Transverse colon (tissue), 4 donors: ENCODE data around the gene TXNRD1. TPM values are rescaled to one million over a fixed set of nuclear protein-coding genes. Genes with fewer than 3 reads are reported as not detected.

Experiments
- DNase-seq: peaks from one replicate; pipeline ENCODE4 v3.0.0-alpha.2; 2019
- H3K27ac ChIP-seq, 4 donors: fragments of 200-600 bp; sonication (generic); 2 replicates each; pipeline ENCODE4 v1.5.1; 2016 to 2018; ENCODE audit warnings: inconsistent platforms in 4 of 4
- H3K27me3 ChIP-seq: fragments of 200-600 bp; sonication (generic); 2 replicates; pipeline ENCODE4 v1.5.1; 2017; ENCODE audit warnings: inconsistent platforms
- H3K36me3 ChIP-seq, 4 donors: fragments of 200-600 bp; sonication (generic); 2 replicates each; pipeline ENCODE4 v1.5.1; 2017 to 2019; ENCODE audit warnings: inconsistent platforms in 4 of 4
- H3K4me1 ChIP-seq, 4 donors: fragments of 200-600 bp; sonication (generic); 2 replicates each; pipeline ENCODE4 v1.5.1; 2017 to 2020; ENCODE audit warnings: inconsistent platforms in 4 of 4
- H3K4me3 ChIP-seq, 4 donors: fragments of 200-600 bp; sonication (generic); 1 replicate in 1 of 4; 2 replicates in 3 of 4; pipeline versions ENCODE4 v1.5.1 to v1.6.1; 2017 to 2019; ENCODE audit warnings: inconsistent platforms in 4 of 4
- H3K9me3 ChIP-seq, 2 donors: fragments of 200-600 bp; sonication (generic); 2 replicates each; pipeline ENCODE4 v1.5.1; 2017 to 2019; ENCODE audit warnings: inconsistent platforms in 2 of 2
- CTCF ChIP-seq, 5 experiments: fragments of 200-600 bp in 3 of 5; fragments of 450-650 bp in 2 of 5; sonication (generic) in 3 of 5; IDR thresholded peaks; 1 replicate in 2 of 5; 2 replicates in 3 of 5; pipeline ENCODE4 v1.5.1; 2016 to 2017; ENCODE audit warnings: antibody characterized with exemption in 5 of 5, inconsistent platforms in 3 of 5, mild to moderate bottlenecking in 2 of 5, moderate library complexity in 1 of 5
- EP300 ChIP-seq: sonication (generic); formaldehyde crosslinking; IDR thresholded peaks from one replicate; pipeline ENCODE4 v1.6.1; 2017; ENCODE audit warnings: antibody characterized with exemption, low read depth
- POLR2A ChIP-seq: fragments of 450-650 bp; IDR thresholded peaks from one replicate; pipeline ENCODE4 v1.6.1; 2016; ENCODE audit warnings: antibody characterized with exemption, mild to moderate bottlenecking, moderate library complexity
- POLR2AphosphoS5 ChIP-seq, 3 donors: sonication (generic); formaldehyde crosslinking; IDR thresholded peaks; one replicate each; pipeline ENCODE4 v1.6.1; 2016; ENCODE audit warnings: antibody characterized with exemption in 3 of 3
- WGBS, 2 donors: methylation state at CpG; one replicate each; pipeline ENCODE4 v1.1.5; 2018; ENCODE audit warnings: low coverage in 1 of 2; 5-methylcytosine and 5-hydroxymethylcytosine counted together
- in situ Hi-C, 4 donors: fragments of 200-750 bp; cut with MboI; loops; one replicate each; pipeline versions ENCODE4 v1.15.0 to v1.15.1; 2017; ENCODE audit warnings: low sequenced_read_pairs in 3 of 4, low pct_ligation_motif_present in 1 of 4, low pct_unique_long_range_greater_than_20kb in 1 of 4
- intact Hi-C: fragments of 100-400 bp; cut with DNase I; formaldehyde crosslinking; loops from one replicate; pipeline ENCODE4 v1.15.1; 2023; ENCODE audit warnings: low total_unique reads
- total RNA-seq, 4 donors: library from RNA; depleted of rRNA; stranded (reverse); fragments of >200 nt; gene quantifications; one replicate each; pipeline ENCODE4 v1.1.0, GENCODE V29; 2016

TXNRD1 gene
- total RNA-seq, 4 donors from 2014 or later = 72.9 to 127 (median 122) TPM

- no peak for DNase-seq
- Histone ChIP-seq H3K36me3 (no peaks in the 10 kb centered on the region), H3K4me3 (no peak overlapping the region), H3K27me3 (no peaks in the 10 kb centered on the region), H3K4me1 (peaks cover 10 to 29% (median 11%) of the 10 kb centered on the region in 4 donors), H3K27ac (peak overlapping the region; percentile 71 to 88 (median 78)), H3K9me3 (no peaks in the 10 kb centered on the region)
- intact Hi-C loops (no loop called here), in situ Hi-C loops (no loop called here)
- TF ChIP-seq CTCF (IDR thresholded peaks at IDR 0.05) (no peak), POLR2AphosphoS5 (IDR thresholded peaks at IDR 0.05) (no peak), EP300 (no peak), POLR2A (no peak)
- WGBS, 2 donors = 20 to 43% methylated on average over 1 to 4 of the region's 4 CpGs
These were observed 34.3 kb upstream of the TXNRD1 start for GRCh38 chr12:104181313-104181712.

- no peaks in the 10 kb centered on the region for H3K36me3 ChIP-seq
- H3K4me3 ChIP-seq = no peak overlapping the region
- peaks cover 8 to 24% (median 11%) of the 10 kb centered on the region in 4 donors for H3K4me1 ChIP-seq
- H3K9me3 ChIP-seq = no peaks in the 10 kb centered on the region
- H3K27ac ChIP-seq = peak overlapping the region; percentile 71 to 88 (median 78)
- no peaks in the 10 kb centered on the region for H3K27me3 ChIP-seq
- intact Hi-C loops = no loop called here
- peak; percentile 70 for DNase-seq
- in situ Hi-C loops = no loop called here
- 62% methylated on average over 4 of the region's 4 CpGs; no CpG with 5 or more reads in 1 of the 2 donors for WGBS, 2 donors
- TF ChIP-seq POLR2AphosphoS5 (IDR thresholded peaks at IDR 0.05) (peak; percentile 63 to 87 (median 86)), POLR2A (no peak), EP300 (peak; percentile 72)
These were observed 33.4 kb upstream of the TXNRD1 start for GRCh38 chr12:104182144-104182543.

- TF ChIP-seq POLR2A (no peak), CTCF (IDR thresholded peaks at IDR 0.05) (no peak), POLR2AphosphoS5 (IDR thresholded peaks at IDR 0.05) (no peak), EP300 (no peak)
- intact Hi-C loops = no loop called here
- Histone ChIP-seq H3K36me3 (no peaks in the 10 kb centered on the region), H3K4me3 (no peak overlapping the region), H3K4me1 (peaks cover 6 to 20% (median 11%) of the 10 kb centered on the region in 4 donors), H3K27ac (peak overlapping the region; percentile 71 to 88 (median 78)), H3K9me3 (no peaks in the 10 kb centered on the region), H3K27me3 (no peaks in the 10 kb centered on the region)
- in situ Hi-C loops = no loop called here
- 74 to 94% methylated on average over 3 to 5 of the region's 5 CpGs for WGBS, 2 donors
- no peak for DNase-seq
These were observed 32.8 kb upstream of the TXNRD1 start for GRCh38 chr12:104182621-104183378.

GRCh38 chr12:104183443-104183842 is 32.1 kb upstream of the TXNRD1 start:
- WGBS, 2 donors = 40 to 86% methylated on average over 1 to 3 of the region's 3 CpGs
- in situ Hi-C loops = no loop called here
- DNase-seq = no peak
- Histone ChIP-seq H3K4me1 (peaks cover 3 to 14% (median 11%) of the 10 kb centered on the region in 4 donors), H3K4me3 (no peak overlapping the region), H3K27me3 (no peaks in the 10 kb centered on the region), H3K27ac (peak overlapping the region; percentile 71 to 88 (median 78)), H3K9me3 (no peaks in the 10 kb centered on the region), H3K36me3 (no peaks in the 10 kb centered on the region)
- intact Hi-C loops = no loop called here
- TF ChIP-seq CTCF (IDR thresholded peaks at IDR 0.05) = no peak
